TTC549 (cell line): ENCODE data around the gene ZNF629.

Source experiments
- FAIRE-seq: peaks from 2 replicates; lab custom pipeline; 2012; peaks lifted over from hg19 to GRCh38; lab: Jason Lieb, UNC

The ZNF629 gene

DNA sequence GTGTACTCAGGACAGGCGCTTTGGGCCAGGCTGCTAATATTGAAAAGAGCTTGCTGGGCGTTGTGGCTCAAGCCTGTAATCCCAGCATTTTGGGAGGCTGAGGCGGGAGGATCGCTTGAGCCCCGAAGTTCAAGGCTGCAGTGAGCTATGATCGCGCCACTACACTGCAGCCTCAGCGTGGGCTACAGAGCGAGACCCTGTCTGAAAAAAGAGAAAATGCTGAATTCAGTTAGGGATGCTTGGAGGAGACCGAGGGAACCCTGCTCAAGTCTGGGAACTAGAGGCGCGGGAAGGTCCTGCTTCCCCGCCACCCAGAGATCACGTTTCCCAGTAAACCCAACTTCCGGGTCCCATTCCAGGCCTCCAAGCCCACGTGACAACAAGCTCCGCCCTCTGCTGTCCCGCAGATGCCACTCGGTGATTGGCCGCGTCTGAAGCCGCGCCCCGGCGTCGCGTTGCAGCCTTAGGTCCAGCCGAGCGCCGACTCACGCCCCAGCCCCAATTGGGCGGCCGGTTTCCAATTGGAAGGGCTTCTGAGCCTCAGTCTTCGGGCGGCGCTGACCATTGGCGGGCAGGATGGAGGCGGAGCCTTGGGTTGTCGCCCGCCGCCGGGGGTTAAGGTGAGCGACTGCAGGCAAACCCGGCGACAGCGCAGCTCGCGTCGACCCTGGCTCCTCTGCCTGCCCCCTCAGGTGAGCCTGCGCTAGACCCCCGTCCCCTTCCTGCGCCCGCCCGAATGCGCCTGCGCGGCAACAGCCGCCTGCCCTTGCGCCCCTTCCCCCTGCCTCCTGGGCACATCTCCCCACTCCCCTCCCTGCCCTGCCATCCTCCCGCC is 39.0 kb downstream of the ZNF629 start, which contains the start of gene PHKG2:
TSS of gene PHKG2 (plus strand) at position 627 of the 835 bp plus-strand sequence. CDS start 396 bp downstream, outside the sequence.
- peak; percentile 91 for FAIRE-seq

DNA sequence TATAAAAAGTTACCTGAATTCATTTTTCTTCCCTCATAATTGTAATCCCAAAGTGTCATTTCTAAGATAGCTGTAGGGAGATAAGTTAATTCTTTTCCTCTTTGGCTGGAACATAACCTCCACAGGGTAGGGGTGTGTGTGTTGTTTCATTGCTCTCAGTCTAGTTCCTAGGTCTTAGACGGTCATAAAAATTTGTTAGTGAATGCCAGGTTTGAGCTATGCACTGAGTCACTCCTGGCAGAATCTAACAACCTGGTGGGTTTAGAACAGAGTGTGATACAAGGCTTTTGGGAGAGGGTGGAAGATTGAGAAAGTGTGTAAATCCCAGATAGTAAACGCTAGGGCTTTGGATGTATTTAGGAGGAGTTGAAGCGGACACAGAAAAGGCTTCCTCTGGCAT is 39.7 kb downstream of the ZNF629 start:
- no peak for FAIRE-seq

DNA sequence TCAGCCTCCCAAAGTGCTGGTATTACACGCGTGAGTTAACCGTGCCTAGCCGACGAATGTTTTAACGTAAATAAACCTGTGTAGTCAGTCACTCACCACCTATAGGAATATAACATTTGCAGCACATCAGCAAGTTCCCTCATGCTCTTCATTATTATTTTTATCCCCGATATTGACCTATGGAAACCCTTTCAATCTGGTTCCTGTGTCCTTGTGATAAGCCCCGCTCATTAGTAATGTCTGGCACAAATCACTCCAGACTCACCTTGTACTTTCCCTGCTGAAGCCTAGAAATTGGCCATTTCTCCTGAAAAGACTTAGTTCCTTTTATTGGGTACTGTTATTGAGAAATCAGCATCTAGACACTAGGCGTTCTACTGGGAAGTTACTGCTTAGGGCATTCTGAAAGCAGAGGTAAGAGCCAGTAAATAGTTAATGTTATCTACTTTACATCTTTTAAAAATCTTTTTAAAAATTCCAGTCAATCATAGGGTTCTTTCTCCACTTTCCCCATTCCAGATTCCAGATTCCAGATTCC is 40.3 kb downstream of the ZNF629 start:
- no peak for FAIRE-seq

DNA sequence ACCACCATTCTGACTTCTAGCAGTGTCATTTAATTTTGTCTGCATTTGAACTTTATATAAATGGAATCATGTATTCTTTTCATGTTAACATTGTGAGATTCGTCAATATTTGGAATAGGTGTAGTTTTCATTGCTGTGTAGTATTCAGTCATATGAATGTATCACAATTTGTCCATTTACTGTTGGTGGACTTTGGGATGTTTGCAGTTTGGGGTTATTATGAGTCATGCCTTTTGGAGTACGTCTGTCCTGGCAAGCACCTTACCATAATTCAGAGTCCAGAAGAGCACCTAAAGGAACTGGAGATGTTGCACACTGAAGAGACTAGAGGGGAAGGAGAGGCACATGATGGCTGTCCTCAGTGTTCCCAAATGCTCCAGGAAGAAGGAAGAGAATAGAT is 41.9 kb downstream of the ZNF629 start:
- FAIRE-seq: no peak

GRCh38 chr16:30744183-30744582 is 42.8 kb downstream of the ZNF629 start:
- FAIRE-seq: no peak

GRCh38 chr16:30743716-30744115 is 43.3 kb downstream of the ZNF629 start:
- no peak for FAIRE-seq

GRCh38 chr16:30741461-30741914 is 45.5 kb downstream of the ZNF629 start:
- FAIRE-seq: no peak

DNA sequence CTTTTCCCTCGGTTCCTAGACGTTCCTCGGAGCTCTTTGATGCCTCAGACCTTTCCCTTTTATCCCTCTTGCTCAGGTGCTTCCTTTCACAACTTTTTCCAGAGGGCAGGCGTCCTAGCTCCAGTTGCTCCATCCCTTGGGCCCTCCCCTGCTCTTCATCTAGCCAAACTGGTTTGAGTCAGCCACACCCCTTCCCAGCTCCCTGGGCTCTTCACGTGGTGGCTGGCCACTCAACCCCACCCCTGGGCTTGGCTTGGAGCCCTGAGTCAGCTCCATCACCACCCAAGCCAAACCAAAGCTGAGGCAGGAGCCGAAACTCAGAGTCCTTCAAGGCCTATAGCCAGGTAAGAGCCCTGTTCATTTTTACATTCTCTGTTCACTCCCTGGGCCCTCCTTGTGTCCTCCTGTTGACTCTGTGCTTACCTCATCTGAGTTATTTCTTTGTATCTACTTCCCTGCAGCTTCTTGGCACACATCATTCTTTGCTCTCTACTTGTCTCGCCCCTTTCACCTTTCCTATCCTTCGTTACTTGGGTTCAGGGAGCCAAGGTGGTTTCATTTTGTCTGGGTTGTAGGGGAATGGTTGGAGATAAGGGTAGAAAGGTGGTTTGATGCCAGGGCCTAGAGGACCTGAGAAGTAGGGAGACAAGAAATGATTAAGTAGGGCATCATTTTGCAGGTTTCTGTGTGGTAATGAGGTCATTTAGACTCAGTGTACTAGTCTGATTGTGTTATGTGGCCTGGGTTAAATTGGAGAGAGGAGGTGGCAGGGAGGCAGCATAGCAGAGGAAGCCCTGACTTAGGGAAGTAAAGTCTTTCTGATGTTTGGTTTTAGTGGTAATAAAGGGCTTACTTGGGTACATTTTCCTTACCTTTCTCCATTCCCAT is 46.4 kb downstream of the ZNF629 start:
- no peak for FAIRE-seq

DNA sequence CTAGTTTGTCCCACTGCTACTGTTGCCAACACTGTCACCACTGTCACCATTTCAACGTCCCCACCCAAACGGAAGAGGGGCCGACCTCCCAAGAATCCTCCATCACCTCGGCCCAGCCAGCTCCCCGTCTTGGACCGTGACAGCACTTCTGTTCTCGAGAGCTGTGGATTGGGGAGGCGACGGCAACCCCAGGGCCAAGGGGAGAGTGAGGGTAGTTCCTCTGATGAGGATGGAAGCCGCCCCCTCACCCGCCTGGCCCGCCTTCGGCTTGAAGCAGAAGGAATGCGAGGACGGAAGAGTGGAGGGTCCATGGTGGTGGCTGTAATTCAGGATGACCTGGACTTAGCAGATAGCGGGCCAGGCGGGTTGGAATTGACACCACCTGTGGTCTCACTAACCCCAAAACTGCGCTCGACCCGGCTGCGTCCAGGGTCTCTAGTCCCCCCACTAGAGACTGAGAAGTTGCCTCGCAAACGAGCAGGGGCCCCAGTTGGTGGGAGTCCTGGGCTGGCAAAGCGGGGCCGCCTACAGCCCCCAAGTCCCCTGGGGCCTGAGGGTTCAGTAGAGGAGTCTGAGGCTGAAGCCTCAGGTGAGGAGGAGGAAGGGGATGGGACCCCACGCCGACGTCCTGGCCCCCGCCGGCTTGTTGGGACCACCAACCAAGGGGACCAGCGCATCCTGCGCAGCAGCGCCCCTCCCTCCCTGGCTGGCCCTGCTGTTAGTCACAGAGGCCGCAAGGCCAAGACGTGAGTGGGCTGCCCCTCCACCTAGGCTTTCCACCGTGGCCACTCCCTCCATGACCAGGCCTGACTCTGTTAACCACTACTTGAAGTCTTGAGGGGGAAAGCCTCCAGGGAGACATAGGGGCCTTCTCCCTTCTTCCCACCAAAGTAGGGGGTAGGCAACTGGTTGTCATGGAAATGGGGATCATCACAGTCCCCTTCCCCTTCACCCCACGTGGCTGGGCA is 47.7 kb downstream of the ZNF629 start:
- FAIRE-seq: no peak

DNA sequence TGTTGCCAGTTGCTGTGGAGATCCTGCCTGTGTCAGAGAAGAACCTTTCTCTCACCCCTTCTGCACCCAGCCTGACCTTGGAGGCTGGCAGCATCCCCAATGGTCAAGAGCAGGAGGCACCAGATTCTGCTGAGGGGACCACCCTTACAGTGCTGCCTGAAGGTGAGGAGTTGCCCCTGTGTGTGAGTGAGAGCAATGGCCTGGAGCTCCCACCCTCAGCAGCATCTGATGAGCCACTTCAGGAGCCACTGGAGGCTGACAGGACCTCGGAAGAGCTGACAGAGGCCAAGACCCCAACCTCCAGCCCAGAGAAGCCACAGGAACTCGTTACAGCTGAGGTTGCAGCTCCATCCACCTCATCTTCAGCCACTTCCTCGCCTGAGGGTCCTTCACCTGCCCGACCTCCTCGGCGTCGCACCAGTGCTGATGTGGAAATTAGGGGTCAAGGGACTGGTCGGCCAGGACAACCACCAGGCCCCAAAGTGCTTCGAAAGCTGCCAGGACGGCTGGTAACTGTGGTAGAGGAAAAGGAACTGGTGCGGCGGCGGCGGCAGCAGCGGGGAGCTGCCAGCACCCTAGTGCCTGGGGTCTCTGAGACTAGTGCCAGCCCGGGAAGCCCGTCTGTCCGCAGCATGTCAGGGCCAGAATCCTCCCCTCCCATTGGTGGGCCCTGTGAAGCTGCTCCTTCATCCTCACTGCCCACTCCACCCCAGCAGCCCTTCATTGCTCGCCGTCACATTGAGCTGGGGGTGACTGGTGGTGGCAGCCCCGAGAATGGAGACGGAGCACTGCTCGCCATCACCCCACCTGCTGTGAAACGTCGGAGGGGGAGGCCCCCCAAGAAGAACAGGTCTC is 49.0 kb downstream of the ZNF629 start:
- no peak for FAIRE-seq

- FAIRE-seq: no peak
Measured at GRCh38 chr16:30736995-30737793, 49.8 kb downstream of the ZNF629 start.

GRCh38 chr16:30731411-30731810 is 55.6 kb downstream of the ZNF629 start:
- no peak for FAIRE-seq

DNA sequence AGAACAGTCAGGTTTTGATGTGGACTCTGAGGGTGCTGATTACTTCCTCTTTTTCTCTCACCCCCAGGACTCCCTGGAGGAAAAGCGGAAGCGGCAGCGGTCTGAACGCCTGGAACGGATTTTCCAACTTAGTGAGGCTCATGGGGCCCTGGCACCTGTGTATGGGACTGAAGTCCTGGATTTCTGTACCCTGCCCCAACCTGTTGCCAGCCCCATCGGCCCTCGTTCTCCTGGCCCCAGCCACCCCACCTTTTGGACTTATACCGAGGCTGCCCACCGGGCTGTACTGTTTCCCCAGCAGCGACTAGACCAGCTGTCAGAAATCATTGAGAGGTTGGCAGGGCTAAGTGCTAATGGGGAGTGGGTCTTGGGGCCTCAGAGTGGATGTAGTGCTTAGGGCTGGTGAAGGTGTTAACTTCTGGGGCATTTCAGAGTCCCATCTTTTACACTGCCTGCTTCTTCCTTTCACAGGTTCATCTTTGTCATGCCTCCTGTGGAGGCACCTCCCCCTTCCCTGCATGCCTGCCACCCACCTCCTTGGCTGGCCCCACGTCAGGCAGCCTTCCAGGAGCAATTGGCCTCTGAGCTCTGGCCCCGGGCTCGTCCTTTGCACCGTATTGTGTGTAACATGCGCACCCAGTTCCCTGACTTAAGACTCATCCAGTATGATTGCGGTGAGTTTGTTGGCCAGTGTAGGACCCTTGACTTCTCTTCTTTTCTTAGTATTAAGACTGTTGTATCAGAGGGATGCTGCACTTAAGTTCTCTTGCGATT is 57.9 kb downstream of the ZNF629 start:
- no peak for FAIRE-seq
